HG02610 (cell line): ENCODE data around the gene MIXL1.

ENCODE experiments used
- ATAC-seq: cut with Tn5 transposase; IDR thresholded peaks from one replicate; pipeline ENCODE4 v1.9.1; 2021; ENCODE audit warnings: mild to moderate bottlenecking, moderate library complexity; ENCODE audit not compliant: unreplicated experiment

Gene MIXL1

DNA sequence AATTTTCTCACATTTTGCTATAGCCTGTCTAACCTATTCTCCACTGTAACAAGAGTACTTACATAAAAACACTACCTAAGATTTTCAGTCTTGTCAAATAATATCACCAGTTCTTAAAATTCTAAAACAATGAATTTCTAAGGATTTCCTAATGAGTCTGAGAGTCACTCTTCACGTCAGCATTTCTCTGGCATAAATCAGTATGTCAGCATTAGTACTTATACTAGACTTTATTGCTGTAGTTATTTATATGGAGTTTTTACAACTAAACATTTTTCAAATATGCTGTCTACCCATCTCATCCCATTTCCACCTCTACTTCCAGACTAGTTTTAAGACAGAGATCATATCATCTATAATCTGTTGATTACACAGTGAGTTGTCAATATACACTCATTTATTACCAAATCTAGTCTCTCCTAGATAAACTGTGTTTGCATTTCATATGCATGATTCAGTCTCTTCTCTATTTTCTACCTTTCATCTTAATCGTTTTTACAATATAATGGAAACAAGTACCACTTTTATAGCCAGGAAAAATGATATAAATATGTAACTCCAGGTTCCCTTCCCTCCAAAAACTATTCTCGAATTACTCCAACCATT lies 52.7 kb downstream of the MIXL1 start:
- no peak for ATAC-seq
